ENCODE results near the gene KCNJ10.

GRCh38 chr1:160011781-160012180 lies 58.2 kb downstream of the KCNJ10 start:
- TF ChIP-seq POLR2AphosphoS5 (IDR thresholded peaks at IDR 0.05; ENCODE audit: low read depth) (no peak), CTCF (IDR thresholded peaks at IDR 0.05; ENCODE audit: insufficient read depth, low read length) (no peak)
